Retina (tissue), 1 donor: ENCODE results near the gene STON2.

Experiments
- DNase-seq: peaks from one replicate; pipeline ENCODE4 v3.0.0-alpha.2; 2016

Gene STON2

DNA sequence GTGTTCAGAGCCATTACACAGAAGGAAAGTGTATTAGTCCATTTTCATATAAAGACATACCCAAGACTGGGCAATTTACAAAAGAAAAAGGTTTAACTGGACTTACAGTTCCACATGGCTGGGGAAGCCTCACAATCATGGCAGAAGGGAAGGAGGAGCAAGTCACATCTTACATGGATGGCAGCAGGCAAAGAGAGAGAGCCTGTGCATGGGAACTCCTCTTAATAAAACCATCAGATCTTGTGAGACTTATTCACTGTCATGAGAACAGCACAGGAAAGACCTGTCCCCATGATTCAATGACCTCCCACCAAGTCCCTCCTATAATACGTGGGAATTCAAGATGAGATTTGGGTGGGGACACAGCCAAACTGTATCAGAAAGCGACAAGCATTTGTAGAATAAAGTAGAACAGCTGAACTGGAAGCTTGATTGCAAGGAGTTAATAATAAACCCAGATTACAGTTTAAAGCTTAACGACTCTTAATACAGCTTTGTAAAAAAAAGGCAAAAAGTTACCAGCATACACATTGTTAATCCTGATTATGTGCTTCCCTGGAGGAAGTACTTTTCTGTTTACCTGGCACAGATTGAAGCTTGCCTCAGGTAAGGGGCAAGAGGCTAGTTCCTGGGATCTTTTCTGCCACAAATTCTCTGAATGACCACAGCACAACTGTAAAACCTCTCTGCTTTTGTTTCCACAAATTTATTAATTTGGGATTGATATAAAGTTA, 18.1 kb upstream of the STON2 start:
- no peak for DNase-seq

DNA sequence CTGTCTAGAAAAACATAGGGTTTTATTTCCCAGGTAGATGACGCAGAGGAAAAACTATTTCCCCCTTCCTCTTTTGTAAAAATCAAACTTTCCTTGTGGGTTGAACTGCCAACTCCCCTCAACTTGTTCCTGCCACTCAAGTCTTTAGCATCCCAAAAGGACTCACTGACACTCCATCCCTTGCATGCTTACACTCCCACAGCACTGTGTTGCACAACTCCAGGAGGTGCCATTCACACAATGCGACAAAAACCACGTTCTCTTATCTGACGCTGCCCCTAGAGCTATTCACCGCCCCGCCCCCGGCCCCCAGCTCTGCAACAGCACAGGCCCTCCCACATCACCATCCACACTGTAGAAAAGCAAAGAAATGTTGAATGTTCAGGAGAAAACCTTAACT, 16.9 kb upstream of the STON2 start:
- no peak for DNase-seq

DNA sequence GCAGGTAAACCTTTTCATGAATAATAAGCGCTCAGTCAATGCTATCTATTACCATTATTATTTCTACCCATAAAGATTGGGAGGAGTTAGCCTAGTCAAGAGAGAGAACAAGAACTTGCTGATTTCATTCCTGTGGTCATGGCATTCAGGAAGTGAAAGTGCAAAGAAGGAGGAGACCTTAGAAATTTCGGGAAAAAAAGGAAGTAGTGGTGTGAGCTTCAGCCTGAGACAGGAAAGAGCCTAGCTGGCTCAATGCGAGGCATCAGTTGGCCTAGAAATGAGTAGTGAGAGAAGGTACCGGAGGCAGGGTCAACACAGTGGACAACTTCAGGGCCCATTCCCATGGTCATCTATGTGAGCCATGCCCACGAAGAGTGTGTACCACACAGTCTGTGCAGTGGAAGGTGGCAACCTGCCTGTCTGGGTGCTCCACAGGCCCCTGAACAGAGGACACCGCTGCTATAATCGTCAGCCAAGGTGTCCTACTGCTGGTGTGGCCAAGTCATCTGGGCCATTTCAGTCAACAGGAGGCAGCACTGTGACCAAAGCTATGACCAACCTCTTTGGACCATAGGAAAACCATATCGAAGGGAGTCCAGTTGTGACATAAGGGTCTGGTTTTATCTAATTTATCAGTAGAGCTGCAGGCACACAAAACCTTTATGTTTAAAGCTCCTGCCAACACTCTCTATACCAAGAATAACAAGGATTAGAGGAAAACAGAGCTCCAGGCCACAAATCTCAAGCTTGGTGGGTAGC, 16.2 kb upstream of the STON2 start:
- no peak for DNase-seq

DNA sequence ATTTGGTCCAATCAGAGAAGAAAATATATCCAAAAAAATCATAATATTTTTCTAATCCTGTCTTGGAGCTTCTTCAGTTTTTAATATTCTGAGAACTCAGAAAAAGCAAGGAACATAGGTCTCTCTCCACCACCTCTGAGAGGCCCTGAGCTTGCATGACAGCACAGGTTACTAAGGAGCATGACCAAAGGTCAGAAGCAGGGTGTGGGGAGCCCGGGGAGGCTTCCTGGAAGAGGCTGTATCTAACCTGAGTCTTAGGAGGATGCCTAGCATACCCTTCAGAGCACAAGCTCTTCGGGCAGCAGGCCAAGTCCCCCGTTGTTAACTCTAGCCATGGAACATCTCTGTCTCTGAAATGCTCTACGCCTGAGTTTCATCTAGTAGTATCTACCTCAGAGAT, 15.7 kb upstream of the STON2 start:
- DNase-seq: no peak

DNA sequence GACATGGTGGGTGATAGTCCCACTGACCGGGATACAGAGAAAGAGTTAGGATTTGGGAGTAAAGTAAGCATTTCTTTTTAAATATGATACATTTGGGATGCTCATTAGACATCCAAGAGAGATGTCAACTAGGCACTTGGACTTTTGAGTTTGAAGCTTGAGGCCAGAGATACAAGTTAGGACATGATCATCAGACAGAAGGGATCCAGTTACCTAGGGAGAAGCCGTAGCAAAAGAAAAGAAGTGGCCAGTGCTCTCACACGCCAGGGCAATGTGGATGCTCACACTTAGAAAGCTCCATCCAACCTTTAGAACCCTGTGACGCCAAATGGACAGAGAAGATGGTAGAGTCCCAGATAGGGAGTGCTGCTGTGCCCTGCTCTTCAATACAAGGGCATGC, 14.0 kb upstream of the STON2 start:
- no peak for DNase-seq

GRCh38 chr14:81412779-81413178, 12.7 kb upstream of the STON2 start:
- DNase-seq: no peak

DNA sequence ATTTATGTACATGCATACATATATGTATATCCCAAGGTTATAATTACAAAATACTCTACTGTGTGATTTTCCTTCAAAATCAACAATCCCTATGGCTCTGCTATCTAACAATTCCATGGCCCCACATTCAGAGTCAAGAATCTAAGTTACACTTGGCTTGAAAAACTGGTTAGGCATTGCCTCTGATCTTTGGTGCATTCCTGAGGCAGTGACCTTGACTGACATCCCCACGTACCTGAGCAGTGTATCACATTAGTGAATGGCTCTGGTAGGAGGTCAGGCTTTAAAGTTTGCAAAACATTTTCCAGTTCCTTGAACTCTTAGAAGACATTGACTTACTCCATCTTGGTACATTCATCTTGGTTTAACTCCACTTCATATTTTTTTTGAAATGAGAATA, 8.5 kb upstream of the STON2 start:
- no peak for DNase-seq

GRCh38 chr14:81406863-81407262, 6.7 kb upstream of the STON2 start:
- DNase-seq: no peak

GRCh38 chr14:81402123-81402495, 2.0 kb upstream of the STON2 start:
- DNase-seq: no peak

GRCh38 chr14:81401420-81402122, 1.4 kb upstream of the STON2 start:
- DNase-seq: no peak

DNA sequence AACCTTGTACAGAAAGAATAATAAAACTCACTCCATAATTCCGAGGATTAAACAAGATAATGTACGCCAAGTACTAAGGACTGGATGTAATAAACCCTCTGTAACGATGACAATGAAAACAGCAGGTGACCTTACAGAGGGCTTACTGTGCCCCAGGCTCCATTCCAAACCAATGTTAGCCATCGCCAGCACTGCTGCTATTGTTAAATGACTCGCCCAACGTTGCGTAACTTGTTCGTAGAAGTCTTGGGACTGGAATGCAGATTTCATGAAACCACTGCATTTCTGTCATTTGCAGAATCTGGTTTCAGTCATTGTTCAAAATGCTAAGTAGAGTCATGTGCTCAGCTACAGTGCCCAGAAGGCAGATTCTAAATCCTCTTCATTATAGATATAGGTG, 728 bp upstream of the STON2 start:
- no peak for DNase-seq

GRCh38 chr14:81398196-81398891, 1.8 kb downstream of the STON2 start:
- no peak for DNase-seq

- no peak for DNase-seq
Observed at GRCh38 chr14:81396113-81396512, 4.0 kb downstream of the STON2 start.

- DNase-seq: no peak
Observed at GRCh38 chr14:81394739-81395138, 5.4 kb downstream of the STON2 start.

- no peak for DNase-seq
Observed at GRCh38 chr14:81392976-81393643, 7.0 kb downstream of the STON2 start.

- DNase-seq: no peak
Observed at GRCh38 chr14:81392052-81392451, 8.1 kb downstream of the STON2 start.

GRCh38 chr14:81390696-81391095, 9.4 kb downstream of the STON2 start:
- DNase-seq: no peak

- DNase-seq: peak; percentile 55
Observed at GRCh38 chr14:81388336-81388735, 11.8 kb downstream of the STON2 start.

DNA sequence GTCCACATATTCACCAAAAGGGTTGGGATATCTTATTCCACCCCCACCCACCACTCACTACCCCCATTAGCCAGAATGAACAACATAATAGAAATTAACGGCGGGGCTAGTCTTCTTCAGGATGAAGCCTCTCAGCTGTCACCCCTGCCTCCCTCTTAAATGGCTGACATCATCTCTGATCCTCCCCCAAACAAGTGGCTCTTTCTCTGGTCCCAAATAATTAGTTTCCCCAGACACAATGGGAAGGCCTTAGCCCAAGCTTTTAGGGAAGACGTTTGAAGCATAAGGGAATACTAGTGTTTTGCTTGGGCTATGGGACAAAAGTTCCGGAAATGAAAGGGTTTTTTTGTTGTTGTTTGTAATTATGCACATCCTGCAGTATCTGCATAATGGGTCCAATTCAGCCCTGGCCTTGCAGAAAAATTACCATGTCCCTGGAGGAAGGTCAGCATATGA, 13.8 kb downstream of the STON2 start:
- DNase-seq: no peak

DNA sequence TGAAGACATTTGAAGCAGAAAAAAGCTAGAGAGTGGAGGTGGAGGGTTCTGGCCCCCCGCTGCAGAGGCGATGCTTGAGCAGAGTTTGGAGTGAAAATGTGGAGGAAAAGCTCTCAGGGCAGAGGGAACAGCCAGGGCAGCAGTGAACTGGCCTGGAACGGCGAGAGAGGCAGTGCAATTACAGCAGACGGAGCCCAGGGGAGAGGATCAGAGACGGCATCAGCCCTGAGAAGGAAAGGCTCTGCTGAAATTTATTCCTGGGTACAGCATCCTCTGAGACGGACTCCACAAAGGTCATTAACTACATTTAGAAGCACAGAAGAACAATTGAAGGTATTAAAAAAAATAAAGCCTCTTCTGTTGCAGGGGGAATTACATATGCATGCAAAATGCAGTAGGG, 14.2 kb downstream of the STON2 start:
- DNase-seq: peak; percentile 68

- DNase-seq: peak; percentile 47
Observed at GRCh38 chr14:81385419-81385818, 14.7 kb downstream of the STON2 start.

DNA sequence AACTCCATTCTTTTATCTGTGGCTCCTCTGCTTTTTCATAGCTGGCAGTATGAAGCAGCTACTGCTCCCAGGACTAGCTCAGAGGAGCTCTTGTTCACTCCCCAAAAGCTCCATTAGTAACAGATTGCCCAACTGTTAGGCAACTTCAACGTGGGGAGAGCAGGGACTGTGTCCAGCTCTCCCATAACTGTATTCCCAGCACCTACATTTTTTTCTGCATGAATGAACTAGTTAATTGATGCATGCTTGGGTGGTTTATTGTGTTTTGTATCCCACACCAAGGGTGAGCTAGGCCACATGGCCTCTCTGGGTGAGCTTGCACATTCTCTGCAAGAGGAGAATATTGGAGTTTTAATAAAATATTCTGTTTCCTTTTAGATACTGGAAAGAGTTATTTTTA, 15.2 kb downstream of the STON2 start:
- DNase-seq: peak; percentile 85
